ENCODE measurements around the gene TMEM123.

TMEM123 gene

DNA sequence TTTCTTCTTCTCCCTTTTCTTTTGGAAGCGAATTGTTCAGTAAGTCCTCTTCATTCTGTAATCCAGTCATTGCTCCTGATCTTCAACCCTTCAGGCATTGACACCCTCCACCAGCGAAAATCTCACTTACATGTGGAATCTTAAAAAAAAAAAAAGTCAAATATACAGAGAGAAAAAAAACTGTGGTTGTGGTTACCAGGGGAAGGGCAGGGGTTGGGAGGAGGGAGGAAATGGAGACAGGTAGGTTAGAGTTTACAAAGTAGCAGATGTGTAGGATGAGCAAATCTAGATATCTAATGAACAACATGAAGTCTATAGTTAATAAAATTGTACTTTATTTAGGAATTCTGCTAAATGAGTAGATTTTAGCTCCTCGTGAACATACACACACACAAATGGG, 17.7 kb upstream of the TMEM123 start:
- TF ChIP-seq, protein P1, sequence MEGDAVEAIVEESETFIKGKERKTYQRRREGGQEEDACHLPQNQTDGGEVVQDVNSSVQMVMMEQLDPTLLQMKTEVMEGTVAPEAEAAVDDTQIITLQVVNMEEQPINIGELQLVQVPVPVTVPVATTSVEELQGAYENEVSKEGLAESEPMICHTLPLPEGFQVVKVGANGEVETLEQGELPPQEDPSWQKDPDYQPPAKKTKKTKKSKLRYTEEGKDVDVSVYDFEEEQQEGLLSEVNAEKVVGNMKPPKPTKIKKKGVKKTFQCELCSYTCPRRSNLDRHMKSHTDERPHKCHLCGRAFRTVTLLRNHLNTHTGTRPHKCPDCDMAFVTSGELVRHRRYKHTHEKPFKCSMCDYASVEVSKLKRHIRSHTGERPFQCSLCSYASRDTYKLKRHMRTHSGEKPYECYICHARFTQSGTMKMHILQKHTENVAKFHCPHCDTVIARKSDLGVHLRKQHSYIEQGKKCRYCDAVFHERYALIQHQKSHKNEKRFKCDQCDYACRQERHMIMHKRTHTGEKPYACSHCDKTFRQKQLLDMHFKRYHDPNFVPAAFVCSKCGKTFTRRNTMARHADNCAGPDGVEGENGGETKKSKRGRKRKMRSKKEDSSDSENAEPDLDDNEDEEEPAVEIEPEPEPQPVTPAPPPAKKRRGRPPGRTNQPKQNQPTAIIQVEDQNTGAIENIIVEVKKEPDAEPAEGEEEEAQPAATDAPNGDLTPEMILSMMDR (IDR thresholded peaks at IDR 0.05) = no peak

DNA sequence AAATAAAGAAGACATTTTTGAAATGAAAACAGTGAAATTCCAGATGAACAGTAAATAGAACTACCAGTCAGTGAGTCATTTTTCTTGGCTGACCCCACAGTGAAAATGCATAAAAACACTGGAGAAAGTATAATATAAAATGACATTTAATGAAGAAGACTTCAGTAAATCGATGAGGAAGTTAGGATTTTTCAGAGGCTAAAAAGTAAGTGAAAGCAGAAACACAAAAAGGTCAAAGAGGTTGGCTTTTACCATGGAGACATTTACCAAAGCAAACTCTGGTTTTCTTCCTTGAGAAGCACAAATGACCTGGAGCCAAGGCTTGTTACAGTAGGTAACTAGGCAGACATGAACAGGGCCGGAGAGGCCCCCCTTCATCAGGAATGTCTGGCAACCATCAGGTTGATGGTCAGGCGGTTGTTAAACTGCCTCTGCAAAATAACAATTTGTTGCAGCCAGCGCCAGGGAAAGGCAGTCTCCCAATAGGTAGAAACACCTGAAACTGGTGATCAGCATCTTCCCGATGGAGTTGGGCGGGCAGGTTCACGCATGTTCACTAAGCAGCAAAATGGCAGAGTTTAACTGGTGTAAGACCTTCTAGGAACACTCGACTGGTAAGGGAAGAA, 16.7 kb upstream of the TMEM123 start:
- TF ChIP-seq, protein P1 (IDR thresholded peaks at IDR 0.05) = no peak

DNA sequence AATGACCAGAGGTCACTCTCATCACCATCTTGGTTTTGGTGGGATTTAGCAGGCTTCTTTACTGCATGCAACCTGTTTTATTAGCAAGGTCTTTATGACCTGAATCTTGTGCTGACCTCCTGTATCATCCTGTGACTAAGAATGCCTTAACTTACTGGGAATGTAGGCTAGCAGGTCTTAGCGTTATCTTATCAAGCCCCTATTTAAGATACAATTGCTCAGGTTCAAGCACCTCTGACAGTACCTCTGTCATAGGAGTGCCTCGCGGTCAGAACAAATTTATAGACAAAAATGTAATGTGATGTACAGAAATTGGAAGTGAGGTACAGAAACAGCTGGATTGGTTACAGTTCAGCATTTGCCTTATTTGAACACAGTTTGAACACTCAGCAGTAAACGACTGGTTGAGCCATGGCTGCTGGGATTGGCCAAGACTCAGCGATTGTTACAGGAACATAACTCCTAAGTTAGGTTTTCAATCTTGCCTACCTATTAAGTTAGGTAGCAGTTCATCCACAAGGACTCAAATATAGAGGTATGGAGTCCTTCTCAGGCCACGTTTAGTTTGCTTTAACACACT, 16.1 kb upstream of the TMEM123 start:
- TF ChIP-seq, protein P1 (IDR thresholded peaks at IDR 0.05) = no peak

DNA sequence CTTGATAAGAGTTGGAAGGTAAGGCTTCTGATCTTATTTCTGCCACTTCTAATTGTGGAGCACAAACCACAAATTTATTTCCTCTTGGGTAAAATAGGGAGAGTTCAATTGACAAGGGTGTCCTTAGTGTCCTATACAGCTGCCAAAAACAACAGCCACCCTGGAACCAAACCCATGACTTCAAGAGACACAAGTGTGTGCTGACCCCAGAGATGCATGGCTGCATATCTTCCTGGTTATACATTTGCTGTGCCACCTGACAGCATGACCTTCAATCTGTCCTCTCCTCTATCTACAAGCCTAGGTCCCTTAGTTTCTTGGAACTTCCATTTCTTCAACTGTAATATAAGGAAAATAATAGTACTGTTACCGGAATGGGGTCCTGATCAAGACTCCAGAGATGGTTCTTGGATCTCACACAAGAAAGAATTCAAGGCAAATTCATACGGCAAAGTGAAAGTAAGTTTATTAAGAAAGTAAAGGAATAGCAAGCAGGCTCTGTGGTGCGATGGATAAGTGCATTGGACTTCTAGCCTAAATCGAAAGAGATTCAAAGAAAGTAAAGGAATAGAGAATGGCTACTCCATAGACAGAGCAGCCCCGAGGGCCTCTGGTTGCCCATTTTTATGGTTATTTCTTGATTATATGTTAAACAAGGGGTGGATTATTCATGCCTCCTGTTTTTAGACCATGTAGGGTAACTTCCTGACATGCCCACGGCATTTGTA, 15.5 kb upstream of the TMEM123 start:
- TF ChIP-seq, protein P1 (IDR thresholded peaks at IDR 0.05) = no peak

DNA sequence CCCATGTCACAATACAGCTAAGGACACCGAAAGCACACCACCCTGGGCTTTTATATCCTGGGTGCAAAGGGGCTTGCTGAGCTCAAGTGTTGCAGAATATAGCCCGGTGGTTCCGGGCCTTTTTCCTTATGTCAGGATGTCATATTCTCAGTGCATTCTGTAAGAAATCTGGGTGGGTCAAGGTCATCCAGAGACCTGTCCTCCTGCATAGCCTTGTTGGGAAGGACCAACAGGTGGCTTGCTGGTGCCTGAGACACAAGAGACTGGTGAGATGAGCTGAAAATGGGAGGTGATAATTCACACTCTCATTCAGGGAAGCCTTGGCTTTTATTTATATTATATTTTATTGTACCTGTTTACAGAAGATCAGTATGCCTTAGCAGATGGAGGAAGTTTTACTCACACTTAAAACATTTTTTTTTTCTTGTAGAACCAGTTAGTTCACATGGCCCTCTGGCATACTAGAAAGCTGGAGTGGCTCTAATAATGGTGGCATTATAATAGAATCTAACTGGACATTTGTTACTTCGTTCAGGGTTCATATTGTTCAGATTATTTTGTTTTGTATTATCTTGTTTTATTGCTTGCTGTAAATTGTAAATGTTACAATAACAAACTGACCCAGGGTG, 14.6 kb upstream of the TMEM123 start:
- TF ChIP-seq, protein P1 (IDR thresholded peaks at IDR 0.05) = no peak

DNA sequence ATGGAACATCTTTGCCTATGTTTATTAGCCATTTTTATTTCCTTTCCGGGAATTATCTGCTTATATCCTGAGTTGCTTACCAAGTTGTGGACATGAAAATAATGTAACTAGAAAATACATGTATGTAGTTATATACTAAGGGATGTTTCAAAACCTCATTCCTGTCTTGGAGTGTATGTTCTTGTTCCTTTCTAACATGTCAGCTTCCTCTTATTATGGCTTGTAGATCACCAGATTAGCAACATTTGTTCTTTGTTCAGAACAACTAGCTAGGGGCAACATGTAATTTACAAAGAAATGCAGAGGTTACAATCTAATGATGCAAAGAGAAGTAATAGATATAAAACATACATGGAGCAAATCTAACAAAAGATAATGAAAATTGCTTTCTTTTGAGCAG, 13.1 kb upstream of the TMEM123 start:
- TF ChIP-seq, protein P1 (IDR thresholded peaks at IDR 0.05) = no peak

DNA sequence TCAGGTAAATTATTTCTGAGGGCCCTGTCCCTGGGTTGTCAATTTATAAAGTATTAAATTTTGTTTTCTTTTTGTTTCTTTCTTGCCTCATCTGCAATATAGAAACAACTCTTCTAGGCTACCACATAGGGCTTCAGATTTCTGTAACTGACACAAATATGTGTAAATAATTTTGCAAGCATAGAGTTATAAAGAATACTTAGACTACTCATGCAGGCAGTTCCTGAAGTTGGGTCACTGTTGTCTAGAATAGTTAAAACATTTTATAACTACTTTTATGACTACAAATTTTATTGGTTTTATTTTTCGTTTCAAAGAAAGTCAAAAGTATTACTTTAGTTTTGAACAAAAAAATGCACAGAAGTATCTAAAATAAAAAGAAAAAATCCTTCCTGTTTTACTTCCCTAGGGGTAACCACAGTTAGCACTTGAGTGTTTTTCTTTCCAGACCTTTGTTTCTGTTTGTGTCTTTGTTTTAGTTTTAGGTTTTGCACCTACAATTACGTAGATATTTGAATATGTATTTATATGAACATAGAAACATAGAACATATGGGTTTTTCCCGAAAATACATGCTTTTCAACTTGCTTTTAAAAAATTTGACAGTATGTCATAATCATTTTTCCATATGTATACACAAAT, 12.4 kb upstream of the TMEM123 start:
- TF ChIP-seq, protein P1 (IDR thresholded peaks at IDR 0.05) = no peak

Data from LNCAP (cell line).